GM21390 (cell line): ENCODE results near the gene ZNF81.
"Not testable (repeated sequence)": the region's sequence is repeated elsewhere in the genome, so short reads cannot be mapped to it uniquely, and the experiment has no call there.

ENCODE experiments used
- ATAC-seq: cut with Tn5 transposase; IDR thresholded peaks from one replicate; pipeline ENCODE4 v1.9.1; 2021; ENCODE audit not compliant: unreplicated experiment

Gene ZNF81

GRCh38 chrX:47836164-47837072 is at the start of gene ZNF81:
Gene ZNF81 (plus strand): TSS chrX:47836902. CDS start chrX:47846268, 9,366 bp downstream.
- peak; percentile 94 for ATAC-seq

GRCh38 chrX:47796433-47796906 is 40.2 kb upstream of the ZNF81 start:
- ATAC-seq, result no peak

GRCh38 chrX:47797084-47797483 is 39.6 kb upstream of the ZNF81 start:
- no peak for ATAC-seq

- ATAC-seq, result no peak
Observed at GRCh38 chrX:47798861-47799260, 37.8 kb upstream of the ZNF81 start.

- ATAC-seq, result no peak
Observed at GRCh38 chrX:47802589-47802988, 34.1 kb upstream of the ZNF81 start.

- ATAC-seq, result not testable (repeated sequence)
Observed at GRCh38 chrX:47803103-47803502, 33.6 kb upstream of the ZNF81 start.

GRCh38 chrX:47804315-47804714 is 32.4 kb upstream of the ZNF81 start:
- ATAC-seq, result no peak

- not testable (repeated sequence) for ATAC-seq
Observed at GRCh38 chrX:47805844-47806243, 30.9 kb upstream of the ZNF81 start.

- ATAC-seq, result not testable (repeated sequence)
Observed at GRCh38 chrX:47806415-47807271, 30.1 kb upstream of the ZNF81 start.

- not testable (repeated sequence) for ATAC-seq
Observed at GRCh38 chrX:47807272-47807538, 29.5 kb upstream of the ZNF81 start.

GRCh38 chrX:47807548-47807947 is 29.2 kb upstream of the ZNF81 start:
- no peak for ATAC-seq

GRCh38 chrX:47808904-47809788 is 27.6 kb upstream of the ZNF81 start:
- ATAC-seq, result no peak

- ATAC-seq, result no peak
Observed at GRCh38 chrX:47814851-47815250, 21.9 kb upstream of the ZNF81 start.

- no peak for ATAC-seq
Observed at GRCh38 chrX:47815901-47816845, 20.5 kb upstream of the ZNF81 start.

- ATAC-seq, result no peak
Observed at GRCh38 chrX:47817421-47817820, 19.3 kb upstream of the ZNF81 start.

- ATAC-seq, result no peak
Observed at GRCh38 chrX:47817897-47818296, 18.8 kb upstream of the ZNF81 start.

GRCh38 chrX:47828984-47829383 is 7.7 kb upstream of the ZNF81 start:
- ATAC-seq, result no peak

GRCh38 chrX:47831788-47832187 is 4.9 kb upstream of the ZNF81 start:
- no peak for ATAC-seq

GRCh38 chrX:47838361-47838760 is 1.7 kb downstream of the ZNF81 start:
- ATAC-seq, result no peak

- ATAC-seq, result no peak
Observed at GRCh38 chrX:47840111-47840510, 3.4 kb downstream of the ZNF81 start.
